ENCODE results near the gene FYB1. TPM values are rescaled to one million over a fixed set of nuclear protein-coding genes. Genes with fewer than 3 reads are reported as not detected.

The FYB1 gene
- total RNA-seq, 1 experiment from 2014 or later, result 0.52 TPM

DNA sequence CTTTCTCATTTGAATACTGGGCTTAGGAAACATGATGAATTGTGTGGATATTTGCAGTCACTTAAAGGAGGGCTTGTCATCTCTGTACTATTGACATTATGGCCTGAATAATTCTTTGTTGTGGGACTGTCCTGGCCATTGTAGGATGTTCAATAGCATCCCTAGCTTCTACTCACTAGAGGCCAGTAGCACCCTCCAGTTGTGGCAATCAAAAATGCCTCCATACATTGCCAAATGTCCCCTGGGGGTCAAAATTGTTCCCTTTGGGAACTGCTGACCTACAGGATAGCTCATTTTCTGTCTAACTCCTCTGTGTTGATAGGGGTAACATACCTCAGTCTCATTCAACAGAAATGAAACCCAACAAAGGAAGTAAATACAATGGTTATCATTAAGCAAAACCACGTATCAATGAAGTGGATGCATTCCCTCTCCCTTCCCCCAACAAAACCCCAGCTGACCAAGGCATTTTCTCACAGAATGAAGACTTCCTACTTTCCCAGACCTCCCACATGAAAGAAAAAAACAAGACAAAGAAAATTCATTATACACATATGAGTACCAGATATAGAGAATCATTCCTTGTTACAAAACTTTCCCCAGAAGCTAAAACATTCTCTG, 18.1 kb downstream of the FYB1 start (continued):
- TF ChIP-seq, protein P1, sequence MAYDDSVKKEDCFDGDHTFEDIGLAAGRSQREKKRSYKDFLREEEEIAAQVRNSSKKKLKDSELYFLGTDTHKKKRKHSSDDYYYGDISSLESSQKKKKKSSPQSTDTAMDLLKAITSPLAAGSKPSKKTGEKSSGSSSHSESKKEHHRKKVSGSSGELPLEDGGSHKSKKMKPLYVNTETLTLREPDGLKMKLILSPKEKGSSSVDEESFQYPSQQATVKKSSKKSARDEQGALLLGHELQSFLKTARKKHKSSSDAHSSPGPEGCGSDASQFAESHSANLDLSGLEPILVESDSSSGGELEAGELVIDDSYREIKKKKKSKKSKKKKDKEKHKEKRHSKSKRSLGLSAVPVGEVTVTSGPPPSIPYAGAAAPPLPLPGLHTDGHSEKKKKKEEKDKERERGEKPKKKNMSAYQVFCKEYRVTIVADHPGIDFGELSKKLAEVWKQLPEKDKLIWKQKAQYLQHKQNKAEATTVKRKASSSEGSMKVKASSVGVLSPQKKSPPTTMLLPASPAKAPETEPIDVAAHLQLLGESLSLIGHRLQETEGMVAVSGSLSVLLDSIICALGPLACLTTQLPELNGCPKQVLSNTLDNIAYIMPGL (CRISPR knock-in tag; IDR thresholded peaks at IDR 0.05), result no peak
- TF ChIP-seq, protein P2, sequence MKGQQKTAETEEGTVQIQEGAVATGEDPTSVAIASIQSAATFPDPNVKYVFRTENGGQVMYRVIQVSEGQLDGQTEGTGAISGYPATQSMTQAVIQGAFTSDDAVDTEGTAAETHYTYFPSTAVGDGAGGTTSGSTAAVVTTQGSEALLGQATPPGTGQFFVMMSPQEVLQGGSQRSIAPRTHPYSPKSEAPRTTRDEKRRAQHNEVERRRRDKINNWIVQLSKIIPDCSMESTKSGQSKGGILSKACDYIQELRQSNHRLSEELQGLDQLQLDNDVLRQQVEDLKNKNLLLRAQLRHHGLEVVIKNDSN (CRISPR knock-in tag; IDR thresholded peaks at IDR 0.05), result no peak
- TF ChIP-seq, protein P3, sequence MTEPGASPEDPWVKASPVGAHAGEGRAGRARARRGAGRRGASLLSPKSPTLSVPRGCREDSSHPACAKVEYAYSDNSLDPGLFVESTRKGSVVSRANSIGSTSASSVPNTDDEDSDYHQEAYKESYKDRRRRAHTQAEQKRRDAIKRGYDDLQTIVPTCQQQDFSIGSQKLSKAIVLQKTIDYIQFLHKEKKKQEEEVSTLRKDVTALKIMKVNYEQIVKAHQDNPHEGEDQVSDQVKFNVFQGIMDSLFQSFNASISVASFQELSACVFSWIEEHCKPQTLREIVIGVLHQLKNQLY (CRISPR knock-in tag; IDR thresholded peaks at IDR 0.05), result no peak
- no peak for TF ChIP-seq ATF1 (CRISPR knock-in tag; IDR thresholded peaks at IDR 0.05)

DNA sequence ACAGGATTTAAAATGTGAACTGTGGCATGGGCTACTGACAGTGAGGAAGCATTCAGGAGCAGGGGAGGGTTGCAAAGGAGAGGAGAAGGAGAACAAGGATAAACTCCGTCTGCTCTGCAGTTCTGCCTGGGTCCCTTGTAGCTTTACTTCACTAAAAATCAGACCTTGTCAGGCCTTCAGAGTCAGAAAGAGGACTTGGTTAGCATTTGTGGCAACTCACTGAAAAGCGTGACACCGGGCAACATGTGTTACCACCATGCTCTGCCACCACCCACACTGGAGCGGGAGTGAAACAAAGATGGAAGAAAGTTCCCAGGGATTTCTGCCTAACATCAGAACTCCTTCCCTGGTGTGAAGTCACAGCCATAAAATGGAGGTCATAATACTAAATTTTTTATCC, 19.3 kb downstream of the FYB1 start:
- CTCF ChIA-PET, result interaction anchor here (2.1 kb wide), 1 partner anchor 17 kb away, joined by 10 read pairs; no protein-coding TSS in a partner anchor
- H3K9me3 Mint-ChIP-seq, result no peaks in the 10 kb centered on the region

More for the DNA sequence above, 19.3 kb downstream of the FYB1 start:
- no peak for TF ChIP-seq FOXJ3 (CRISPR knock-in tag; IDR thresholded peaks at IDR 0.05; ENCODE audit: borderline replicate concordance)
- TF ChIP-seq, protein P4, sequence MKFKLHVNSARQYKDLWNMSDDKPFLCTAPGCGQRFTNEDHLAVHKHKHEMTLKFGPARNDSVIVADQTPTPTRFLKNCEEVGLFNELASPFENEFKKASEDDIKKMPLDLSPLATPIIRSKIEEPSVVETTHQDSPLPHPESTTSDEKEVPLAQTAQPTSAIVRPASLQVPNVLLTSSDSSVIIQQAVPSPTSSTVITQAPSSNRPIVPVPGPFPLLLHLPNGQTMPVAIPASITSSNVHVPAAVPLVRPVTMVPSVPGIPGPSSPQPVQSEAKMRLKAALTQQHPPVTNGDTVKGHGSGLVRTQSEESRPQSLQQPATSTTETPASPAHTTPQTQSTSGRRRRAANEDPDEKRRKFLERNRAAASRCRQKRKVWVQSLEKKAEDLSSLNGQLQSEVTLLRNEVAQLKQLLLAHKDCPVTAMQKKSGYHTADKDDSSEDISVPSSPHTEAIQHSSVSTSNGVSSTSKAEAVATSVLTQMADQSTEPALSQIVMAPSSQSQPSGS (CRISPR knock-in tag; IDR thresholded peaks at IDR 0.05; ENCODE audit: borderline replicate concordance, low read depth), result no peak
- no peak for TF ChIP-seq ZNF396 (CRISPR knock-in tag; IDR thresholded peaks at IDR 0.05; ENCODE audit: borderline replicate concordance)
- no peak for TF ChIP-seq ZNF317 (CRISPR knock-in tag; IDR thresholded peaks at IDR 0.05; ENCODE audit: borderline replicate concordance, low read depth)
- no peak for TF ChIP-seq SOX15 (CRISPR knock-in tag; IDR thresholded peaks at IDR 0.05)
- TF ChIP-seq FOXP1 (CRISPR knock-in tag; IDR thresholded peaks at IDR 0.05; ENCODE audit: borderline replicate concordance), result no peak
- TF ChIP-seq, protein P1 (CRISPR knock-in tag; IDR thresholded peaks at IDR 0.05), result no peak
- TF ChIP-seq, protein P5, sequence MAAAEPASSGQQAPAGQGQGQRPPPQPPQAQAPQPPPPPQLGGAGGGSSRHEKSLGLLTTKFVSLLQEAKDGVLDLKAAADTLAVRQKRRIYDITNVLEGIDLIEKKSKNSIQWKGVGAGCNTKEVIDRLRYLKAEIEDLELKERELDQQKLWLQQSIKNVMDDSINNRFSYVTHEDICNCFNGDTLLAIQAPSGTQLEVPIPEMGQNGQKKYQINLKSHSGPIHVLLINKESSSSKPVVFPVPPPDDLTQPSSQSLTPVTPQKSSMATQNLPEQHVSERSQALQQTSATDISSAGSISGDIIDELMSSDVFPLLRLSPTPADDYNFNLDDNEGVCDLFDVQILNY (CRISPR knock-in tag; IDR thresholded peaks at IDR 0.05), result no peak
- TF ChIP-seq CREB1 (CRISPR knock-in tag; IDR thresholded peaks at IDR 0.05), result no peak
- TF ChIP-seq, protein P6, sequence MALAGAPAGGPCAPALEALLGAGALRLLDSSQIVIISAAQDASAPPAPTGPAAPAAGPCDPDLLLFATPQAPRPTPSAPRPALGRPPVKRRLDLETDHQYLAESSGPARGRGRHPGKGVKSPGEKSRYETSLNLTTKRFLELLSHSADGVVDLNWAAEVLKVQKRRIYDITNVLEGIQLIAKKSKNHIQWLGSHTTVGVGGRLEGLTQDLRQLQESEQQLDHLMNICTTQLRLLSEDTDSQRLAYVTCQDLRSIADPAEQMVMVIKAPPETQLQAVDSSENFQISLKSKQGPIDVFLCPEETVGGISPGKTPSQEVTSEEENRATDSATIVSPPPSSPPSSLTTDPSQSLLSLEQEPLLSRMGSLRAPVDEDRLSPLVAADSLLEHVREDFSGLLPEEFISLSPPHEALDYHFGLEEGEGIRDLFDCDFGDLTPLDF (CRISPR knock-in tag; IDR thresholded peaks at IDR 0.05), result no peak
- no peak for TF ChIP-seq OVOL2 (CRISPR knock-in tag; IDR thresholded peaks at IDR 0.05; ENCODE audit: borderline replicate concordance)
- TF ChIP-seq, protein P7, sequence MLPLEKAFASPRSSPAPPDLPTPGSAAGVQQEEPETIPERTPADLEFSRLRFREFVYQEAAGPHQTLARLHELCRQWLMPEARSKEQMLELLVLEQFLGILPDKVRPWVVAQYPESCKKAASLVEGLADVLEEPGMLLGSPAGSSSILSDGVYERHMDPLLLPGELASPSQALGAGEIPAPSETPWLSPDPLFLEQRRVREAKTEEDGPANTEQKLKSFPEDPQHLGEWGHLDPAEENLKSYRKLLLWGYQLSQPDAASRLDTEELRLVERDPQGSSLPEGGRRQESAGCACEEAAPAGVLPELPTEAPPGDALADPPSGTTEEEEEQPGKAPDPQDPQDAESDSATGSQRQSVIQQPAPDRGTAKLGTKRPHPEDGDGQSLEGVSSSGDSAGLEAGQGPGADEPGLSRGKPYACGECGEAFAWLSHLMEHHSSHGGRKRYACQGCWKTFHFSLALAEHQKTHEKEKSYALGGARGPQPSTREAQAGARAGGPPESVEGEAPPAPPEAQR (CRISPR knock-in tag; IDR thresholded peaks at IDR 0.05), result no peak
- Mint-ChIP-seq H3K27me3 (ENCODE audit: low read depth) (no peaks in the 10 kb centered on the region), H3K4me1 (peaks cover 4% of the 10 kb centered on the region; the same call in 1 of the 2 replicates), H3K27ac (no peak overlapping the region), H3K4me3 (no peak overlapping the region), H3K36me3 (no peaks in the 10 kb centered on the region)
- no peak for ATAC-seq
- POLR2A ChIA-PET, result no interaction called here
- no peak for DNase-seq (ENCODE audit: low spot score)

All from WTC11 (cell line).